Measurements from ENCODE around the gene PLA2G4A. TPM values are rescaled to one million over a fixed set of nuclear protein-coding genes. Genes with fewer than 3 reads are reported as not detected.

PLA2G4A gene
- polyA plus RNA-seq, 1 donor from 2014 or later: 0.09 TPM

DNA sequence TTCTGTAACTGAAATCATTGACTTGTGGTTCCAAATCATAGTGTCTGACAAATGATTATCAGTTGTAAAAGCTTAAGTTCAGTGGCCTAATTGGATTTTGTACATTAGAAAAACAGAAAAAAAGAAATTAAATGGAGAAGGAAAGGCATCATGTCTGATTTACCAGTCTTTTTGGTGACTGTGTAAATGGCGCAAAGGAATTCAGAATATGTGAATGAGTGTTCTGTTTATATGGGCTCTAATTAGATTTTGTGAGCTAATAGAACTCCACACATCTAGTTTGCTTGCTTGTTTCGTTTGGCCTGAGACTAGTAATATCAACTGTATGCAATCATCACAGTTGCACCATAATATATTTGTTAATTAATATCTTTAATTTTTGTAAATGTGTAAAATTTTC is 151.7 kb downstream of the PLA2G4A start:
- Mint-ChIP-seq H3K27me3 (peaks cover 4% of the 10 kb centered on the region), H3K36me3 (peaks cover 2% of the 10 kb centered on the region), H3K9me3 (no peaks in the 10 kb centered on the region), H3K27ac (no peak overlapping the region), H3K4me3 (no peak overlapping the region), H3K4me1 (no peaks in the 10 kb centered on the region)

DNA sequence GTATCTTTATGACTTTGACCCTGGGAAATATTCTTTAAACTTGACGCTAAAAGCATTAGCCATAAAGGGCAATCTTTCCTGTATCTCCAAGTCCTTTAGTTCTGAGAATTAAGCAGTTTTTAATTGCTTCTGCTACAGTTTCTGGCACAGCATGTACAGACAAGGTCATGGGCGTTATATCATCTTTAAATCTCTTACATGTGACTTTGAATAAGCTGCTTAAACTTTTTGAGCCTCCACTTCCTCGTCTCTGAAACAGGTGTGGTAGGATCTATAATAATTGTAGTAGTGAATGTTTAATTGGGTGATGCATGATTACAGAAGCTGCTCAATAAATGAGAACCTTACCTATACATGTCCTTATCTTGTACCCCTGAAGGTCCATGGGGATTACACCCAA is 153.4 kb downstream of the PLA2G4A start:
- H3K27me3 Mint-ChIP-seq: peaks cover 4% of the 10 kb centered on the region
- no peak overlapping the region for H3K4me3 Mint-ChIP-seq
- no peaks in the 10 kb centered on the region for H3K4me1 Mint-ChIP-seq
- no peaks in the 10 kb centered on the region for H3K9me3 Mint-ChIP-seq
- H3K27ac Mint-ChIP-seq: no peak overlapping the region
- H3K36me3 Mint-ChIP-seq: no peaks in the 10 kb centered on the region

DNA sequence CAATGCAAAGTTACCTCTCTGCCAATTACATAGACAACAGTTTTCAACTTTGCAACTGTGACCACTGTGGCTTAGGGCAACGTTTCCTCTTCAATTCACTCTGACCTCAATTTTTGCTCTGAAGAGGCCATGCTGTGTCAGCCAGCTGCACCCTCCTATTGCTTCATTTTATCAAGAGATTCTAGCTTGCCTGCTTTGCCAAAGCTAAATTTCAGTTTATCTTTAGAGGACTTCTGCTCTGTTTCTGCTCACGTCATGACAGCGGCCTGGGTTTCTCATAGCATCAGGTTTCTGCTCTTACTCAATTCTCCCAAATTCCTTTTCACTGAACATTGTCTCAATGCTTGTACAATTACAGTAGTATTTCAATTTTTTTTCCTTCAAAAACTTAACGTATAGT is 154.6 kb downstream of the PLA2G4A start:
- Mint-ChIP-seq H3K27me3 (peaks cover 4% of the 10 kb centered on the region), H3K4me3 (no peak overlapping the region), H3K9me3 (no peaks in the 10 kb centered on the region), H3K27ac (peak overlapping the region in 1 of 3 donors; percentile 47), H3K4me1 (no peaks in the 10 kb centered on the region), H3K36me3 (no peaks in the 10 kb centered on the region)

DNA sequence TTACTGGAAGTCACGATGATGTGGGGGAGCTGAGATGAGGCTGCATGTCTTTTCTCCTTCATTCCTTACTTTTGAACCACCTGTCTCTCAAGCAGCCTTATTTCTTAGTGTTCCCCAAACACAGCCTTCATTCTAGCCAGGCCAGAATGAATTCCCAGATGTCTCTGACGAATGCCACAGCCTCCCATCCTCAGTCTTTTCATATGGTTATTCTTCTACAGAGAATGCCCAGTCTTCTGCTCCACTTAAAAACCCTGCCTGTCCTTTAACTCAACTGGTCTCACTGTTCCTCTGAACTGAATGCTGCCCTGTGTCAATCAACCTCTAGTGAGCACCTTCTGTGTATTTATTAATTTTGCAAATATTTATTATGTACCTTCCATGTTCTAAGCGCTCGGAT is 156.2 kb downstream of the PLA2G4A start:
- no peaks in the 10 kb centered on the region for H3K36me3 Mint-ChIP-seq
- no peak overlapping the region for H3K27ac Mint-ChIP-seq
- no peak overlapping the region for H3K4me3 Mint-ChIP-seq
- peaks cover under 1% of the 10 kb centered on the region for H3K27me3 Mint-ChIP-seq
- no peaks in the 10 kb centered on the region for H3K4me1 Mint-ChIP-seq
- H3K9me3 Mint-ChIP-seq: no peaks in the 10 kb centered on the region

DNA sequence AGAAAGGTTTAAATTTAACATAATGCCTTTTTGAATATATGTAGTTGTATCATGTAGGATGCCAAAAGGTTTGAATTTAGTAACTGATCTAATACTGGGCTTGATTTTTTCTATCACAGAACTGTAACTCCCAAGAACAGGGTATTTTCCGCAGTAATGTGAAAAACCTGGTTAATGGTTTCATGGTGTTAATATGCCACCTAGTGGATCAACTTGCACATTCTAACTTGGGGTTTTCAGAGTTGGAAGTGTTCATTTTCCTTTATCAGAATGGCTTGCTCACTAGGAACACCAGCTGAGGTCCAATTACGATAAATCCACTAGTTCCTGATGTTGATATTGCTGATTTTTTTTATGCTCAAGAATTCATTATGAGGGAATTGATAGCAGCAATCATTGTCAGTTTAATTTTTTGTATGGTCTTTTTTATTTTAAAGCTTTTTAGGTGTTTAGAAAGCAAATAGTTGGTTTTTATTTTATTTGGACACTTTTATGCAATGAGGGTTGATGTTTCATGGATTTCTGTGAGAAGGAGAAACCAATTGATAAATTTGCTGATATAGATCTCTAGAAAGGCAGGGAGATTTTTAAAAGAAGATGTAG is 157.2 kb downstream of the PLA2G4A start:
- Mint-ChIP-seq H3K27me3 (peaks cover 3% of the 10 kb centered on the region), H3K27ac (no peak overlapping the region), H3K4me3 (no peak overlapping the region), H3K36me3 (no peaks in the 10 kb centered on the region), H3K4me1 (no peaks in the 10 kb centered on the region), H3K9me3 (no peaks in the 10 kb centered on the region)

DNA sequence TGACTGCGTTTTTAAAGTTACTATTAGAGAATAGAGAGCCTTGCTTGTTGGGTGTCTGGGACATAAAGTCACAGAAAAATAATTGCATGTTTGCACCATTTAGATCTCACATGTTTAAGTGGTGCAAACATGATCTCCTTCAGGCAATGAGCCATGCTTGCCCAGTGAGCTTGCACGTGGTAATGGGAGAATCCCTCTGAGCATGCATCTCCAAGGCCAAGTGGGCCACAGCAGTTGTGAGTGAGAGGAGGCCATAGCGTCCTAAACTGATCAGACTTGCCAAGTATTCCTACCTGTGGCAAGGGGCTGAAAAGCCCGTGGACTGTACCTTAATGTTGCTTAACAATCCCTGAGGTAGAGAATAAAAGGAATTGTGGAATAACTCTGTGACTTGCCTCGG is 158.3 kb downstream of the PLA2G4A start:
- H3K27me3 Mint-ChIP-seq: peaks cover 3% of the 10 kb centered on the region
- H3K27ac Mint-ChIP-seq: no peak overlapping the region
- H3K4me3 Mint-ChIP-seq: no peak overlapping the region
- H3K4me1 Mint-ChIP-seq: no peaks in the 10 kb centered on the region
- no peaks in the 10 kb centered on the region for H3K9me3 Mint-ChIP-seq
- no peaks in the 10 kb centered on the region for H3K36me3 Mint-ChIP-seq

DNA sequence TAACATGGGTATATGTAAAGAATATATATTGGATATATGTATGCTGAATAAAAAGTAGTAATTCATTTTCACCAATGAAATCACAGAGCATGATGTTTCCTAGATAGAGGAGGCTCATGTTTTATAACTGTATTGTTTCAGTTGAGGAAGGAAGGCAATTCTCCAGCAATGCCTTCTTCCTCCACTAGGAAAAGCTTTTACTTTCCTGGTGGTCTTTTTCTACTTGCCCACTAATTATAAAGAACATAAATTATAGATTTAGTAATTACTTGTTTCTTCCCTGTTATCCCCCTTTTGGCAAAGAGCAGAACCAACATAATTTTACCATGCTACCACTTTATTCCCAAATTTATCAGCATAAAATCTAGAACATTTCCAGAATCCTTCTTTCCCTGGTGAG is 159.0 kb downstream of the PLA2G4A start:
- Mint-ChIP-seq H3K27me3 (peaks cover 3% of the 10 kb centered on the region), H3K27ac (no peak overlapping the region), H3K9me3 (no peaks in the 10 kb centered on the region), H3K4me1 (no peaks in the 10 kb centered on the region), H3K36me3 (no peaks in the 10 kb centered on the region), H3K4me3 (no peak overlapping the region)

DNA sequence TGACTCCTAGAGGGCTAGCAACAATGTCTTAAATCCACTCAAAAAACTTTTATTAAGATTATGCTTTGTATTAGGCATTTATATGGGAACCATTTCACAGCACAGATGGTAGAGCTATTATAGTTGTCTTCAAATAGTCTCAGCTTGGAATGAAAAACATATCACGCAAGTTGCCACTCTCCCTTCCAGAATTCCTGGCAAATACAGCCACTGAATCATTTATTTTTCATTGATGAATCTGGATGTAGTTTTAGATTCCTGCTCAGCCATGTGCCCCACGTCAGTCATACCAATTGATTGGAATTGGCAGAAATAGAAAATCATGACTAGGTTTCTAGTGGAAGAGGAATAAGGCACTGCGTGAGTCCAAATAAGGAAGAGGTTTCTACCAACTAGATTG is 165.2 kb downstream of the PLA2G4A start:
- Mint-ChIP-seq H3K4me1 (no peaks in the 10 kb centered on the region), H3K9me3 (no peaks in the 10 kb centered on the region), H3K27me3 (peaks cover 3% of the 10 kb centered on the region), H3K27ac (peak overlapping the region in 1 of 3 donors; percentile 3), H3K36me3 (no peaks in the 10 kb centered on the region), H3K4me3 (no peak overlapping the region)

DNA sequence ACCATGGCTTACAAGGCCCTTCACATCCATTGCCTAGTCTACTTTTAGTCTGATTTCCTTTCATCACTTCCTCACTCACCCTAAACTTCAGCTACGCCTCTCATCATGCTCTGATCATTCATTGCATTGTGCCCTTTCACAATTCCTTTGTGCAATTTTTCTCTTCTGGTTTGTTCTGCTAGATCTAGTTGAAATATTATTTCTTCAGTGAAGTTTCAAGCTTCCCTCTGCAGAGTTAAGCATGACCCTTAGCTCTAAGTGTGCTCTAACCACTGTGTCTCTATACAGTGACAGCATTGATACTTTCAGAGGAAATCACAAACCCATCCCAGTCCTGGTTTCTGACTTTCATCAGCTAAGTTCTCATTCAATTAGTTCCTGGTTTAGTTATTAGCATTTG is 166.1 kb downstream of the PLA2G4A start:
- Mint-ChIP-seq H3K9me3 (no peaks in the 10 kb centered on the region), H3K27me3 (peaks cover 3% of the 10 kb centered on the region), H3K4me1 (no peaks in the 10 kb centered on the region), H3K4me3 (no peak overlapping the region), H3K27ac (no peak overlapping the region), H3K36me3 (no peaks in the 10 kb centered on the region)

DNA sequence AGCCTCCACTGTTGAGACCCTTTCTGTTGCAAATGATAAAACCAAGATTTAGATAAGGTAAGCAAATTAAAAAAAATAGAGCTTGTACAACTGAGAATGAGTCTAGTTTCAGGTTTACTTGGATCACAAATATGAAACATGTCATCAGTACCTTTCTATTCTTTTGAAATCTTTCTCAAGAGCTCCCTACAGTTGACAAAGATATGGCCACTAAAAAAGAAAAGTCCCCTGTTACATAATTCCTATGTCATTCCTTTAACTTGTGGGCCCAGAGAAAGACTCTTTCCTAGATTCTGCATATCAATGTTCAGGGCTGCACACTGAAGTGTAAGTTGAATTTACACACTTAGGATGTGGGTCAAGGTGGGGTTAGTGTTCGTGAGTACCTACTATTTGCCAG is 168.1 kb downstream of the PLA2G4A start:
- Mint-ChIP-seq H3K4me3 (no peak overlapping the region), H3K4me1 (peaks cover 0 to 1% (median 0%) of the 10 kb centered on the region in 3 donors), H3K27me3 (peaks cover 2% of the 10 kb centered on the region), H3K9me3 (no peaks in the 10 kb centered on the region), H3K27ac (no peak overlapping the region), H3K36me3 (no peaks in the 10 kb centered on the region)

DNA sequence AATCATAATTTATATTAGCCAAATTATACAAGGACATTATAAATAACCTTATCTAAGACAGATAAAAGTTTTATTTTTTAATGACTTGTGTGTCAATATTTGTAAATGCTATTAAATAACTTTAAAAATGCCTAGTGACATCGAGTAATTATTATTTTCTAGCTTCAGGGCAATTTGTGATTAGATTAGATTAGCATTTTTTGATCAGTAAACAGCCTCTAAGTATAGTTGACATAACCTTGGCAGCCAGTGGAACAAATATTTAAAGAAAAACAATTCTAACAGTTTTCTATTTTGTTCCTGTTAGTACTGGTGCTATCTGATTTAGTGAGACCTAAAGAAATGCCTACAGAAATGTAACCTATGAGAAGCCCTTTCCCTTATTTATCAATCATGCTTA is 169.1 kb downstream of the PLA2G4A start:
- peaks cover 0 to 1% (median 0%) of the 10 kb centered on the region in 3 donors for H3K4me1 Mint-ChIP-seq
- peaks cover 3% of the 10 kb centered on the region for H3K27me3 Mint-ChIP-seq
- no peak overlapping the region for H3K4me3 Mint-ChIP-seq
- peaks cover 2% of the 10 kb centered on the region for H3K36me3 Mint-ChIP-seq
- H3K27ac Mint-ChIP-seq: no peak overlapping the region
- H3K9me3 Mint-ChIP-seq: no peaks in the 10 kb centered on the region

DNA sequence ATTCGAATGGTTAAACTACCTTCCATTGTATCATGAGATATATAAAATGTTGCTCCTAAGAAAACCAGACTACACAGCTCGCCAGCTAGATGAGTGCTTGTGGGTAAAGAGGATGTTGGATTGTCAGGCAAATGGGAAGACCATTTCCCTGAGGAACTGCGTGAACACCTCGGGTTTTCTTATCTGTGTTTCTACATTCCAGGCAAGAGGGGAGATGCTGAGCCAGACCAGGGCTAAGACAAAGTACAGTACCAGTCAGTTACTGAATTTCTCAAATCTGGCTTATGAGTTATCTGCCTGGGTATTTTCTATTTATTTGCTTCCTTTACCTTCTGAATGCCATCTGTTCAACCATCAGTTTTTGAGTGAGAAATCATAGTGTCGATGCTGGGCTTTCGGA is 170.8 kb downstream of the PLA2G4A start:
- Mint-ChIP-seq H3K4me3 (no peak overlapping the region), H3K9me3 (no peaks in the 10 kb centered on the region), H3K27me3 (peaks cover 3% of the 10 kb centered on the region)

DNA sequence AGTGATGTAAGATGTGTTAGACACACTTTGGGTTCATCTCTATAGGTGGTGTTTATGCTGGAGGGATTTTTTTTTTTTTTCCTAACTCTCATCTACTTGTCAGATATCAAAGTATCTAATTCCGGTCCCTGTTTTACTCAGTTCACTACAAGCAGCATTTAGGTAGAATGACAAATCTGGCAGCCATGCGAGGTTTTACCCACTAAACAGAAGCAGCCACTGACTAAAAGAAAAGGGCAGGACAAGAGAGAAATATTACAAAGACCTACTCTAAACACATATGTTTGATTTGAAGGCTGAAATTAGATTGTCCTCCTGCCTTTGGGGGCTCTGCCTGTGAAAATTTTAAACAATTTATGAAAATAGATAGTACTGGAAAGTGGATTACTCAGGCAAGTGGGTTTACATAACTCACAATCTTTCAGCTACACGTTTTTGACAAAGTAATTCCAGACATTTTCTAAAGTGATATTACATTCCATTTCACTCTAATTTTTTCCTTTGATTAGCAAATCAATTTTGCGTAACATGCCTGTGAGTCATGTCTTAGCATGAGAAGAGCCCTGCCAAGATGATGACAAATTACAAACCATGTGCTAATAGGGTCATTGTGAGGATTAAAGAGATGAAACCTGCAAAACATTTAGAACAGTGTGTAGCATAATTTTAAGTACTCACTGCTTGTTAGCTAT is 172.6 kb downstream of the PLA2G4A start:
- Mint-ChIP-seq H3K36me3 (peaks cover 2% of the 10 kb centered on the region), H3K4me1 (peaks cover 0 to 1% (median 0%) of the 10 kb centered on the region in 3 donors), H3K9me3 (no peaks in the 10 kb centered on the region), H3K27me3 (peaks cover 3% of the 10 kb centered on the region), H3K4me3 (no peak overlapping the region), H3K27ac (no peak overlapping the region)

More for the DNA sequence above, 170.8 kb downstream of the PLA2G4A start:
- Mint-ChIP-seq H3K36me3 (peaks cover 2% of the 10 kb centered on the region), H3K4me1 (peaks cover 0 to 1% (median 0%) of the 10 kb centered on the region in 3 donors), H3K27ac (no peak overlapping the region)

DNA sequence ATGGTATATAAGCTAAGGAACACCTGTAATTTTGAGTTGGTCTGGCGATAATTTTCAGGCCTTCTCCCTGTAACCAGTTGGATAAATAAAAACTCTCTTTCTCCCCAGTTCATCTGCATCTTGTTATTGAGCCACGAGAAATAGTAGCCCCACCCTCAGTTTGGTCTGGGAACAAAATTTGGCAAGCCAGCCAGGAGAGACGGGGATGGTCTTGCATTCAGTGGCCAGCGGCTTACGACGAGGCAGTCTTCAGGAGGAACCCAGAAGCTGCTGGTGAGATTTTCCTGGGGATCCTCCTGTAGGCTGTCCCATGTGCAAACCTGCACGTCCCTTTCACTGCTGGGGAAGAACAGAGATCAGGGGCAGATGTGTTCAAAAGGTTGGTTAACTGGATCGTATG is 174.6 kb downstream of the PLA2G4A start:
- peaks cover 3% of the 10 kb centered on the region for H3K27me3 Mint-ChIP-seq

DNA sequence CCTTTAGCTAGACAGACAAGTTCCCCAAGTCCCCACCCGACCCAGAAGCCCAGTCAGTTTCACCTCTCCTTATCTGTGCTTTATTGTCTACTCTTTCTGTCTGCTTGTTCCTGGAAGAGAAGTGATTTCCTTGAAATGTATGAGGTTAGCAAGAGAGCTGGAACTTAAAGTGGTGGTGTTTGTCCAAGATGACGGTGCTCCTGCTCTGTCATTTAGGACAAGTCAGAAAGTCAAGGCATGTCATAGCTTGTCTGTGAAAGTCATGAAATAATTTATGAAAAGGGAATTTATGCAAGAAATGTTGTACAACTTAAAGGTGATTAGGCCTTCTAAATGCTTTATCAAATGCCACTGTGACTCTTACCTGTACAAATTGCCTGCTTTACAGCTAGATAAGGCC is 178.1 kb downstream of the PLA2G4A start:
- Mint-ChIP-seq H3K9me3 (peaks cover 0 to 8% (median 5%) of the 10 kb centered on the region in 3 donors), H3K4me1 (no peaks in the 10 kb centered on the region), H3K27me3 (peaks cover 1% of the 10 kb centered on the region), H3K36me3 (peaks cover 2% of the 10 kb centered on the region), H3K4me3 (no peak overlapping the region), H3K27ac (no peak overlapping the region)

More for the DNA sequence above, 174.6 kb downstream of the PLA2G4A start:
- Mint-ChIP-seq H3K4me3 (no peak overlapping the region), H3K36me3 (peaks cover 2% of the 10 kb centered on the region), H3K9me3 (peaks cover 0 to 2% (median 0%) of the 10 kb centered on the region in 3 donors), H3K27ac (no peak overlapping the region), H3K4me1 (peaks cover 0 to 1% (median 0%) of the 10 kb centered on the region in 3 donors)

DNA sequence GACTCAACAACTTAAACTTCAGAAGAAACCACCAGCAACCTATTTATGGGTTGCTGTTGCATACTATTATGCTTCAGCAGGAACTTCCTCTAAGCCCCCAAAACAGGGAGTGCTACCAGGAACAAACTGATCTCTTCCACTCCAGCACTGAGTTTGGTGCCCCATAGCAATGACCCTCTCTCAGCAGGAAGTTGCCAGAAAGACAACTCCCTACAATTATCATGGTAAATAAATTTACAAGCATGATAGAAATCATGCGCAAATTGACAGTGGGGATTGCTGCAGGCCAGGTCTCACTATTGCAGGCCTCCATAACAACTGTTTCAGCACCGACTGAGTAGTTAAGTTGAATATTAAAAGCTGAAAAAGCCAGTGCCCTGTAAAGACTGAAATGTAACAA is 180.6 kb downstream of the PLA2G4A start:
- no peak overlapping the region for H3K4me3 Mint-ChIP-seq
- H3K9me3 Mint-ChIP-seq: peaks cover 0 to 8% (median 5%) of the 10 kb centered on the region in 3 donors
- H3K4me1 Mint-ChIP-seq: no peaks in the 10 kb centered on the region
- H3K27ac Mint-ChIP-seq: no peak overlapping the region
- H3K36me3 Mint-ChIP-seq: no peaks in the 10 kb centered on the region
- no peaks in the 10 kb centered on the region for H3K27me3 Mint-ChIP-seq
